Activated T-cell treated with anti-CD3 and anti-CD28 coated beads for 24 hours (primary cell): ENCODE measurements around the gene VPS35.
"Not testable (repeated sequence)": the region's sequence is repeated elsewhere in the genome, so short reads cannot be mapped to it uniquely, and the experiment has no call there.

ENCODE experiments used
- DNase-seq: peaks from one replicate; pipeline ENCODE4 v3.0.0-alpha.2; 2020; ENCODE audit warnings: low read depth

The VPS35 gene

DNA sequence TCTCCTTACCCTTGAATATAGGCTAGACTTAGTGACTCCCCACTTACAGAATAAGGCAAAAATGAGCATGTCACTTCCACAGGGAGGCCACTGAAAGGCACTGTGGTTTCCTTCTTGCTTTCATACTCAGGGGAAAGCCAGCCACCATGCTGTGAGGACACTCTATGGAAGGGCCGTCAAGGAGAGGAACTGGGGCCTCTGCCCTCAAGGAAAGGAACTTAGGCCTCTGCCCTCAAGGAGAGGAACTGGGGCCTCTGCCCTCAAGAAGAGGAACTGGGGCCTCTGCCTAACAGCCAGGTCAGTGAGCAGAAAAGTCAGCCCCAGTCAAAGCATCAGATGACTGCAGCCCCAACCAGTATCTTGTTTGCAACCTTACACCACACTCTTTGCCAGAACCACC, 30.1 kb downstream of the VPS35 start:
- DNase-seq, result no peak

DNA sequence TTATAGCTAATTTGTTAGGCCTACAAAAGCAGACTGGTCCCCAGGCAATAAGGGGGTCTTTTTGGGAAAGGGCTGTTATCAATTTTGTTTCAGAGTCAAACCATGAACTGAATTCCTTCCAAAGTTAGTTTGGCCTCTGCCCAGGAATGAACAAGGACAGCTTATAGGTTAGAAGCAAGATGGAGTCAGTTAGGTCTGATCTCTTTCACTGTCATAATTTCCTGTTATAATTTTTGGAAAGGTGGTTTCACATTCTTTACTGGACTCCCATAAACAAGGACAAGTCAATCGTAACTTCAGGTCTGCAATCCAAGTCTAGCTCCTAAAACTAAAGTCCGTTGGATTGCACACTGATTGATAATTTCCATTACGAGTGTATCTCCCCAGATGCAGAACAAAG, 37.7 kb downstream of the VPS35 start:
- DNase-seq, result no peak

DNA sequence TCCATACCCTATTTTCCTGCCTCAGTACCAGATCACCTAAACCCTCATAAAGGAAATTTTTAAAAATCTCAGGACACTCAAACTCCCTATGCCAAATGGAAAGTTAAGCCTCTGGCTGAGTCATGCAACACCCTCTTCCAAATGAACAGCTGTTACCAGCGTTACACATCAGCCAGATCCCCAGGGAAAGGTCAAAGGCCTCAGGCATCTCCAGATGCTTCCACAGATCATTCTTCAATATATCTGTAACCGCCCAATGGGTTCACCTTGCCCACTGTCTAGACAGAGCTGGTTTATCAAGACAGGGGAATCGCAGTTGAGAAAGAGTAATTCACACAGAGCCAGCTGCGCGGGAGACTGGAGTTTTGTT, 38.7 kb downstream of the VPS35 start:
- DNase-seq, result no peak

DNA sequence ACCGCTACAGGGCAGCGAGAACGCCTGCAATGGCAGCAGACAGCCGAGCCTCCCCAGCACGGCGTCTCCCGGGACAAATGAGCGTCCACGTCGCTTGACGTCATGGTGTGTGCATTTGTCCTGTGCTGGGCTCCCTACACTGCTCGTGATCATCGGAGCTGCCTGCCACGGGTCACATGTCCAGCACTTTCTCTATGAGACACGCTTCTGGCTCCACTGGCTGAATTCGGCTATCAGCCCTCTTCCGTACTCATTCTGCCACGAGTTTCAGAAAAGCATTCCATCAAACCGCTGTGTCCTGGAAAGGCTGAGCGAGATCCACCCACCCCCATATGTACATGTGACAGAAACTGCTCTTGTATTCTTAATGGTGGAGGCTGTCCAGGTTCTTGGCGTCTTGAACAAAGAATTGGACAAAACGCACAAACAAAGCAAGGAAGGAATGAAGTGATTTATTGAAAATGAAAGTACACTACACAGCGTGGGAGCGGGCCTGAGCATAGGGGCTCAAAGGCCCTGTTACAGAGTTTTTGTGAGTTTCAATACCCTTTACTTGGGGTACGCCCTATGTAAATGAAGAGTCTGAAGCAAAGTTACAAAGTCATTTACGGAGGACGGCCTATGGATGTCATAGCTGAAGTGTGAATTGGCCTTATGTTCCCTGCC, 39.3 kb downstream of the VPS35 start:
- no peak for DNase-seq

DNA sequence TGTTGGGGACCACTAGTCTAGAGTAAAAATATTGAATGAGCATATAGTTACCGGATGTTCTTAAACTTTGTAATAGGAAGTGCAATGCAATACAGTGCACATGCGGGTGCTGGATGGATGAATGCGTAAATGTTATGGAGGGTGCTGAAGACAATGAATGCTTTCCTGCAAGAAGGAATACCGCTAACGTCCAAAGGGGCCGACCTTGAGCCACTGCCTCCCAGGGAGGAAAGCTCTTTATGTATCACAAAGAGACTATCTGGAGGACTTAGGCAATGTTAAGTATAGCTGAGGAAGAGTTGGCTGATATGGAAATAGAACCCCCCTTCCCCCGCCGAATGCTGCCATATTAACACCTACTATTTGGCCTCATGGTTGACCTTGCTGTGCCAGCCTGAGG, 40.3 kb downstream of the VPS35 start:
- DNase-seq, result no peak

DNA sequence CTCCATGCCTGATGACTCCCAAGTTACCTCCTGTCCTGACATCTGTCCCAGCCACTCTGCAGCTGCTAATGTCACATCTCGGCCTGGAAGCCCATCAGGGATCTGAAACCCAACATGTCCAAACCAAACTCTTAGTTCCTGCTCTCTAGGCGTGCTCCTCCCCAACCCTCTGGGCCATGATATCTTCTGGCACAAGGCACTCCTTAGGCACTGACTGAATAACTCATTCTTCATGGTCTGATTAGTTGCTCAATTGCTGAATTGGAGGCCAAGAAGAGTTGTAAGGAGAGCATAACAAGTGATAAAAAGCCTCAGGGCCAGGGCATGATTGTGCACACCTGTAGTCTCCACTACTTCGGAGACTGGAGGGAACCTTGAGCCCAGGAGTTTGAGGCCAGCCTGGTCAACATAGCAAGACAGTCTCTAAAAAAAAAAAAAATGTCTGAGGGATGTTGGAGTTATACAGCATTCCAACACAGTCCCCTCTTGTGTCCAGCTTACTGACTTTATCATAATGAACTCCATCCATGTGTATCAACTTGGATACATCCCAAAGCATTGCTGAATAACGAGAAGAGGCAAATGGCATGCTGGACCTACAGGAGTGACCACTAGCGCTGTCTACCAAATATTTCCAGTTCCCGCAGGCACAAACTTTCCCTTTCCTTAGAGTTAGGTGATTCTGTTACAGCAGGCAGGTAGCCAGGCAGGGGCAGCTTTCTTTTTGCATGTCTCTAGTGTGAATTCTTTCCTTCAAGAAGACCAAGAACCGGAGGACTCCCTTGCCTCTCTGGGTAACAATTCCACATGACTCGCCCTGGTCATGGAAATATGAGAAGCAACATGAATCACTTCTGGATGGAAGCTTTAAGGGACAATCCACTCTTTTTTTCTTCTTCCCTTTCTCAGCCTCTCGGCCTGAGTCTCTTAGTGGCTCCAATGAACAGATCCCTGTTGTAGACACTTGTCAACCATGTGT, 49.7 kb downstream of the VPS35 start:
- no peak for DNase-seq

DNA sequence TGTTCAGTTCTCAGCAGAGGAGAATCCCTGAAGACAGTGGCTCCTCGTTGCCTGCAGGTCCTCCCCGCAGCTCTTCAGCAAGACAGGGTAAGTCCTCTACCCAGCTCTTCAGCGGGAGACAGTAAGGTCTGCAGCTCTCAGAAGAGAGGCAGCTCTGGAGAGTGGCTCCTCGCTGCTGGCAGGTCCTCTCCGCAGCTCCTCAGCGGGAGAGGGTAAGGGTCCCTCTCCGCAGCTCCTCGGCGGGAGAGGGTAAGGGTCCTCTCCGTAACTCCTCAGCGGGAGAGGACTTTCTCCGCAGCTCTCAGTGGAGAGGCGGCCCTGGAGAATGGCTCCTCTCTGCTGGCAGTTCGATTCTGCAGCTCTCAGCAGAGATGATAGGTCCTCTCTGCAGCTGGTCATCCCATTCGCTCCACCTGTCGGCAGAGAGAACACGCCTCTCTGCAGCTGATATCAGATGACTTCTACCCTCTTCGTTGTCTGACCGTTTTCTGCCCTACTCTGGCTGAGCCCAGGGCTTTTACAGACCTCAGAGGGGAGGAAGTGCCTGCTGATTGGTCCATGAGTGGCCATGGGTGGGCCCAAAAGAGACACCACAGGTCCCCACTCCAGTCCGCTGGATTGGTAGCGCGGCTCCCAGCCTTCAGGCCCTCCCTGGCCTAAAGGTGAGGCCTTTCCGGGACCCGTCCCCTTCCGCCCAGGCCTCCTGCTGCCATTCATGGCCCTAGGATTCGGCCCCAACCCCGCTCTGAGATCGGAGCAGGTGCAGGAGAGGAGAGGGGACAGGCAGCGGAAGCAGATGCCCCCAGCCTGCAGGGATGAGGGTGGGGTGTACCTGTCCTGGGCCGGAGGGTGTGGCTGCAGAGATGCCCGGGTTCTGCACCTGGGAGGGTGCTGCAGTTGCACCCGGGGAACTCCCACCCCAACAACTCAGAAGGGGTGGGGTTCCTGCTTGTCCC, 55.9 kb downstream of the VPS35 start:
- DNase-seq, result no peak

DNA sequence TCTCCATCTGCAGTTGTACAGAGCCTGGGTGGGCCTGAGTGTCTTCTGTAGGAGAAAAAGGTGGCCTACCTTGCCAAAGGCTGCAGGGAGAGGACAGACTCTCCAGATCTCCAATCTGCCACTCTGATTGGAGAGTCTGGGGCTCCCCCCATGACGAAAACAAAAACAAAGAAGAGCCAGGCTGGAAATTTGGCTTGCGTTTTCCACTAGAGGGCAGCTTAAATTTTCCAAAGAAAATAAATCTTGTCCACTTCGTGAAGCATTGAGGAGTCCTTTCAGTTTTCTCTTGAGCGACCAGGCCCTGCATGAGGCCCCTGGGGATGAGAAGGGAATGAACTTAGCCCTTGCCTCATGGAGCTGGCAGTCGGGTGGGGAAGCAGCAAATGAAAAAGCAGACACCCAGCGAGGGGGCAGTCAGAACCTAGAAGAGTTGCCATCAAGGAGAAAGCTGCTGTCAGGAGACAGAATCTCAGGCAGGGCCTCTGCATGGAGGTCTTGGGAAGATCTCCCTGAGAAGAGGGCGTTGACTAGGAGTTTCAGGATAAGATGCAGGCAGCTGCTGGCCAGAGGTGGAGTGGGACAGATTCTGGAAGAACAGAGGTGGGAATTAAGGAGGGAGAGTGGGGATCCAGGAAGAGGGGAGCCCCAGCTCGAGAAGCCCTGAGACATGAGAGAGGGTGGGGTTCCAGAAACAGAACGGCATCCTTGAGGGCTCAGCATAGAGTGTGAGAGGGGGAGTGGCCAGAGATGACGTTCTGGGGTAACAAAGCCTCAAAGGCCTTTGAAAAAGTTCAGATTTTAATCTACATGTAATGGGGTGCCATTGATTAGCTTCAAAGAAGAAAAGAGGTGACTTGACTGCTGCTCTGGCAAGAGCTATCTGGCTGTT, 59.4 kb downstream of the VPS35 start:
- no peak for DNase-seq

DNA sequence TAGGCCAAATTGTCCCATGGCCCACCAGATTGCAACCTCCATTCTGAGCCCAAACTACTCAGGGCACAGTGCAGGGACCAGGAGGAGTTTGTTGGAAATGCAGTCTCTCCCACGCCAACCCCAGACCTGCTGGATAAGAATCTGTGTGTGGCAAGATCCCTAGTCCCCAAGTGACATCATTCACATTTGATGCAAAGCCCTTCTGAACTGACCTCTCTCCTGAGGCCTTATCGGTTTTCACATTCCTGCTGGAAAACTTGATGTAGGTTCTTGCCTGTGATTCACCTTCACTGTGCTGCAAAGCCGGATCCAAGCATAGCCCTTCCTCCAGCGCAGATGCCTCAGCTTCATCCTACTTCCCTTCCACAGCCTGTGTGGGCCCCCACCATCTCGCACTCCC, 61.2 kb downstream of the VPS35 start:
- no peak for DNase-seq

DNA sequence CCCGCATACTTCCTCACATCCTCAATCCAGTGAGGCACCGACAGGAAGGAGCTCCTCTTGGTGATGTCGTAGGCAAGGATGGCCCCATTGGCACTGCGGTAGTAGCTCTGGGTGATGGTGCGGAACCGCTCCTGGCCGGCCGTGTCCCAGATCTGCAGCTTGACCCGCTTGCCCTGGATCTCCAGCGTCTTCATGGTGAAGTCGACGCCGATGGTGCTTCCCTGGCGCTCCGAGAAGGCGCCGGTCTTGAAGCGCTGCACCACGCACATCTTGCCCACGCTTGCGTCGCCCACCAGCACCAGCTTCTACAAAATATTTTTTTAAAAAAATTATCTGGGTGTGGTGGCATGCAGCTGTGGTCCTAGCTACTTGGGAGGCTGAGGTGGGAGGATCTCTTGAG, 62.3 kb downstream of the VPS35 start:
- not testable (repeated sequence) for DNase-seq

DNA sequence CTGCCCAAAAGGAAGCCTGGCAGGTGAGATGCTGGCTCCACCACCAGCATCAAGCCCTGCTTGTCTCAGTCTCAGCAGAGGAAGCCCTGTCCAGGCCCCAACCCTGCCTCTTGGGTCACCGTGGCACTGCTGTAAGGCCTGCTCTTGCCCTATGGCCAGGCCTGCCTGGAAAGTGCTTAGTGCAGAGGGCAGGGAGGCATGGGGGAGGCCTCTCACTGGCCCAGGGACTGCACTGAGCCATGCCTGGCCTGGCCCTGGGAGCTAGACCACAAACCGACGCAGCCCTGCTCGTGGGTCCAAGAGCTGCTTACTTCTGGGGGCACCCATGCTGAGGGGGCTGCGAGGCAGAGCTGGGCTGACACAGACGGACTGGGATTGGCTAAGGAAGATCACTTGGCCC, 64.1 kb downstream of the VPS35 start:
- not testable (repeated sequence) for DNase-seq

DNA sequence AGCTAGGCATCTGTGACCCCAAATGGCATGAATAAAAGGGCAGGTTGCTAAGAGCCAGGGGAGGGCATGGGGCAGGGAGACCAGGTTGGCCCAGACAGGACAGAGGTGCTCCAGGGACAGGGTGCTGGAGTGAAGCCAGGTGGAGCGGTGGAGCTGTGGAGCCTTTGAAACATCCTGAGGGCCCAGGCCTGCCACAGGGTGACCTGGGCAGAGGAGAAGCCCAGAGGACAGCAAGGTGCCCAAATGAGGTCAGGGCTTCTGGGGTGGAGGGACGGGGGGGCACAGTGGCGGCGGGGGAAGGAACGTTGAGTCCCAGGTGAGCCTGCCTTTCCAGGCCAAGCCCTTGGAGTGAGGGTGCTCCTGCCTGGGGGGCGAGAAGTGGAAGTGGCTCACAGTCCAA, 65.3 kb downstream of the VPS35 start:
- DNase-seq, result not testable (repeated sequence)

DNA sequence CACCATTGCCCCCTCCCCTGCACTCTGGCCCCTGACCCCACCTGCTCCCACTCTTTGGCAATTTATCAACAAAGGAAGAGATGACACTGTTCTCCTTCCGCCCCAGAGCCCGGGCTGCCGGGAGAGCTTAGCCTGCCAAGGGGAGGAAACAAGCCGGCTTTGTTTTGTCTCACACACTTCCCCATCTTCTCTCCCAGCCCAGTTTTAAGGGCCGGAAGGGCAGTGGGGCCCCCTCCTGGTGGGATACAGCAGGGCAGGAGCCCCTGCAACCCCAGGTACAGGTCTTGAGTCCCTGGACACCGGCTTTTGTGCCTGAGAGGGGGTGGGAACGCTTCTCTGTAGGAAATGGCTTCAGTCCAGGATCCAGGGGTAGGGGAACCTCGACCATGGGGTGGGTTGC, 65.7 kb downstream of the VPS35 start:
- DNase-seq, result not testable (repeated sequence)

DNA sequence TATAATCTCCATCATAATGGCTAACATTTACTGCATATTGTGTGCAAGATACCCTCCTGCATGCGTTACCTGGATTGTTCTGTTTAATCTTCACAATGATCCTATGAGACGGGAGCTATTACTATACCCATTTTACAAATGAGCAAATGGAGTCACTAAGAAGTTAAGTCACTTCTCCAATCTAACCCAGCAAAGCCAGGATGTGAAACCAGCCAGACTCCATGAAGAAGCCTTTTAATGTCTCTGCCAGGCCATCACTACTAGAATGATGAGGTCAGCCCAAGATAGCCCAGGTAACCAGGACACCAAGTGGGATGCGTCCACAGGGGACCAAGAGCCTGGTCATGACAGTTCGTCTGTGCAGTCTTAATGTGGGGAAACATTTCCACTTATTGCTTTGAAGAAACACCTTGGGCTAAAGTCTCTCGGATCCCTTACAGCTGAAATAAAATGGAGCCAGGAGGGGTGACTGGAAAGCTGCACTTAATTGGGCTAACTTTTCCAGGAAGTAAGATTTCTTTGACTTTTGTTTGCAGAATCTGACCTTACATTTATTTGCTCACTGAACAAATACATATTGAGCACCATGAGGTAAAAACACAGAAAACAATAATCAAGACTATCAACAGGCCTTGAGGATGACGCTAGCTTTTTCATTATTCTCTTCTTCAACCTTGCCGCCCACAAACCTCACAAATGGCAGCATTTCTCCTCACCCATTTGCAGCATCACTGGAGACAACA, 66.9 kb downstream of the VPS35 start:
- DNase-seq, result no peak

DNA sequence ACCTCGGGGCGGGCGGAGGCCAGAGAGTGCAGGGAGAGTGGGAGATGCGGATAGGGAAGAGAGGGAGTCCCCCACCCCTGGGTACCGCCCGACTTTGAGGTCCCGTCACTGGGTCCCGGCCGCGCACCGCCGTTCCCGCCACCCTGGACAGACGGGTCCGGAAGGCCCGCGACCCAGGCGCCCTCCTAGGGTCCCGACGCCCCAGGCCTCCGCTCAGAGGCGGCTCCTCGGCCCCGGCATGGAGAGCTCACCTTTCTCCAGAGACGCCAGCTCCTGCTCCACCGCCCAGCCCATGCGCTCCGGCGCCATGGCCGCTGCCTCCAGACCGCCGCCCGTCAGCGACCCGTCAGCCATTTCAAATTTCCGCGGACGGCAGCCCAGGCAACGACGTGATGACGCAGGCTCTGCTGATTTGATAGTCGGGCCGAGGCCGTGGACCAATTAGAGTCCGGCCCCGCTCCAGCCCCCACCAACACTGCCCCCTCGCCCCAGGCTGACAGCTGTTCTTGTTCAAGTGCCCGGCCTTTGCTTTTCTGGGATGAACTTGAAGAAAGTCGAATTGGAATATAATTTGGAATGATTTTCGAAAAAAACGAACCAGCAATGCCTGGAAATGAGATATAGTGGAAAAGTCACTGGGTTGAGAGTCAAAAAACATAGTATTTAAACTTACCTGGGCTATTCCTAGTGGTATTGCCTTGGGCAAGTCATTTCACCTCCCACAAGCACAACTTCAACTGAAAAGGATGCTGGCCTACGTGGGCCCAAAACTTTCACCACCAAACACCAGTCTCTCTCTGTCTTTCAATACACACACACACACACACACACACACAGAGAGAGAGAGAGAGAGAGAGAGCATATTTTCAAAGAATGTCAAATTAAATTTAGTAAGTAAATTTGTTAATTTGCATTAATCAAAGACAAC, 67.7 kb downstream of the VPS35 start, which contains the start of gene SHCBP1:
Gene SHCBP1 (minus strand): TSS at position 374 of the 928 bp plus-strand sequence. CDS start 20 bp downstream, at position 354.
- peak; percentile 68 for DNase-seq

DNA sequence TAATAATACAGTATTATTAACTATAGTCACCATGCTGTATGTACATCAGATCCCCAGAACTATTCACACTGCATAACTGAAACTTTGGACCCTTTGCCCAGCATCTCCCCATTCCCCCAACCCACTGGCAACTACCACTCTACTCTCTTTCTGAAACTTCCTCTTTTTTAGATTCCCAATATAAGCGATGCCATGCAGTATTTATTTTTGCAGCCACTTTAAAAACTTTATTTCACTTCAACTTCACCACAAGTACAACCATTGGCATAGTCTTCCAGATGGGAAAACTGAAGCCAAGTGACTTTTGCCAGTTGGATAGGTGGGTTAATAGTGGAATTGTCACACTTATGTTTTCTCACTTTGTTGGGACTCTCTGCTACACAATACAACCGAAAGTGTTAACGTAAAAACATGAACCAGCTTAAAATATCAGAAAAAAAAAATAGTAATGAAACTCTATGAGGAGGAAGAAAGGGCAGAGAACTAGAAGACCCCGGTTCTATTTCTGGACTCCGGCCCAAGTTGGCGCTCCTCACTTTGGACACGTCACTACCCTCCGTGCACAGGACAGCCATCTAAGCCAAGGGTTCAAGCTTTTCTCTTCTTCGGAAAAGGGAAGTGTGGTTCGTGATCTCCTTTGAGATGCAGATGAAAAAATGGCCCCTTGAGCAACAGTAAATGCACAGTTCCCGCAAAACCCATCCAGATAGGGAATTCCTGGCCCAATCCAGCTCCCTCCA, 68.5 kb downstream of the VPS35 start:
- DNase-seq, result no peak

DNA sequence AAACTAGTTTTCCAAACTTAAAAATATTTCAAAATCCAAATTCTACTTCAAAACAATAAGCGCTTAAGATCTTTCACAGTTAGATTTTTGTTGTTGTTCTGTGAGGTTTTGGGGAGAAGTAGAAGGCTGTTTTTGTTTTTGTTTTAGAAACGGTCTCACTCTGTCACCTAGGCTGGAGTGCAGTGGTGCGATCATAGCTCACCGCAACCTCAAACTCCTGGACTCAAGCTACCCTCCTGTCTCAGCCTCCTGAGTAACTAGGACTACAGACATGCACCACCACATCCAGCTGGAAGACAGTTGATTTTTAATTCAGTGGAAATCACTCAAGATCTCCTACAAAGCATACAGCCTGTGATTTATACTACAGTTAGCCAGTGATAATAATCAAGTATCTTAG, 70.5 kb downstream of the VPS35 start:
- DNase-seq, result no peak

DNA sequence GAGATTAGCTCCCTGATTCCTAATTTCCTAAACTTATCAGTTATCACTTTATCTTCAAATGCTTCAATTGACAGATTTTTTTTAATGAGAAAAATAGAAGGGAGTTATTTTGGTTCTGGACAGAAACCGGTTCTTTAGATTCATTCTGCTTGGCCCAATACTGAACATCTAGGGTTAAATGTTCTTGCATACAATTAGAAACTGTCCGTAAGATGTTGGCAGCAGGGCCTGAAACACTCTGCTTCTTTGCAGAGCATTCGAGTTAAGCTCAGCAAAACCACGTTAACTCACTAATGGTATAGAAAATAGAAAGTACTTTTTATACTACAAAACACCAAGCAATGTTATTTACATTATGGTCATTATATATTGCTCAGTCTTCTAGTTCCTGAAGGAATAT, 75.0 kb downstream of the VPS35 start:
- no peak for DNase-seq

DNA sequence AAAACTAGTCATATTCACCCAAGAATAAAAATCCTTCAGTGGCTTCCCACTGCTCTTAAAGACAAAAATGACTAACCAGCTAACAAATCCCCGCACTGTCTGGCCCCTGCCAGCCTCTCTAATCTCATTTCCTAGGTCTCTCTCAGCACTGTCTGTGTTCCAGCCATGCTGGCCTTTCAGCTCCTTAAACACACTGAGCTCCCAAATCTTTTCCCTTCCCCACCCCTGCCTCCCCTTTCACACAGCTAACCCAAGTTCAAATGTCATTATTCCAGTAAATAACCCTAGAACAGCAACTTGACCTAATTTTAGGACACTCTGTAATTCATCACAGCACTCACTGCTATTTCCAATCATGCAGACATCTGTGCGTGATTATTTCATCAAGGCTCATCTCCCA, 75.6 kb downstream of the VPS35 start:
- DNase-seq, result no peak
